ENCODE results near the gene SLC30A5. TPM values are rescaled to one million over a fixed set of nuclear protein-coding genes. Genes with fewer than 3 reads are reported as not detected.

The SLC30A5 gene
- polyA plus RNA-seq, 1 donor (not counting 4 experiments of a cell fraction or from before 2014, with no cell fraction given): 43.4 TPM

GRCh38 chr5:69049151-69049550 is 44.7 kb upstream of the SLC30A5 start:
- Histone ChIP-seq H2AFZ (ENCODE audit: control insufficient read depth, low read length) (no peak overlapping the region), H3K9ac (ENCODE audit: control insufficient read depth, extremely low read depth, insufficient read depth, low read length) (no peak overlapping the region), H3K4me3 (ENCODE audit: control insufficient read depth in 2 of 3, extremely low read depth in 1 of 3, insufficient read depth in 2 of 3, low read depth in 1 of 3, low read length in 3 of 3) (no peak overlapping the region), H3K9me1 (ENCODE audit: control insufficient read depth, extremely low read depth, insufficient read depth, low read length) (no peaks in the 10 kb centered on the region), H3K9me3 (ENCODE audit: control insufficient read depth, low read depth, low read length) (no peaks in the 10 kb centered on the region), H3K27me3 (ENCODE audit: control insufficient read depth, extremely low read depth, insufficient read depth, low read length) (no peaks in the 10 kb centered on the region), H4K20me1 (ENCODE audit: control insufficient read depth, extremely low read depth, insufficient read depth, low read length) (no peaks in the 10 kb centered on the region), H3K79me2 (ENCODE audit: control insufficient read depth, insufficient read depth, low read length) (no peaks in the 10 kb centered on the region), H3K4me1 (ENCODE audit: control insufficient read depth, extremely low read depth, insufficient read depth, low read length) (no peaks in the 10 kb centered on the region), H3K36me3 (ENCODE audit: control insufficient read depth in 2 of 2, extremely low read depth in 1 of 2, insufficient read depth in 2 of 2, low read length in 2 of 2) (no peaks in the 10 kb centered on the region), H3K4me2 (ENCODE audit: control insufficient read depth, extremely low read depth, insufficient read depth, low read depth, low read length) (no peak overlapping the region), H3K27ac (ENCODE audit: control insufficient read depth, insufficient read depth, low read length) (no peak overlapping the region)
- dilution Hi-C loops (cut with MboI; ENCODE audit: extremely low pct_ligation_motif_present, low sequenced_read_pairs): no loop called here
- DNase-seq (ENCODE audit: low read depth, low spot score) (no peak), FAIRE-seq (no peak)
- TF ChIP-seq EZH2 (IDR thresholded peaks at IDR 0.05; ENCODE audit: low read length) (no peak), CTCF (optimal IDR thresholded peaks at IDR 0.05 in 1 of 3, IDR thresholded peaks at IDR 0.05 in 1 of 3, conservative IDR thresholded peaks at IDR 0.05 in 1 of 3; ENCODE audit: extremely low read depth in 1 of 3, insufficient read depth in 2 of 3, low read length in 3 of 3) (no peak)

GRCh38 chr5:69049796-69050195 is 44.0 kb upstream of the SLC30A5 start:
- no peak overlapping the region for H3K4me2 ChIP-seq (ENCODE audit: control insufficient read depth, extremely low read depth, insufficient read depth, low read depth, low read length)
- H3K79me2 ChIP-seq (ENCODE audit: control insufficient read depth, insufficient read depth, low read length): no peaks in the 10 kb centered on the region
- TF ChIP-seq CTCF (optimal IDR thresholded peaks at IDR 0.05 in 1 of 3, IDR thresholded peaks at IDR 0.05 in 1 of 3, conservative IDR thresholded peaks at IDR 0.05 in 1 of 3; ENCODE audit: extremely low read depth in 1 of 3, insufficient read depth in 2 of 3, low read length in 3 of 3): no peak
- TF ChIP-seq EZH2 (IDR thresholded peaks at IDR 0.05; ENCODE audit: low read length): no peak
- DNase-seq (ENCODE audit: low read depth, low spot score) (no peak), FAIRE-seq (no peak)
- dilution Hi-C loops (cut with MboI; ENCODE audit: extremely low pct_ligation_motif_present, low sequenced_read_pairs): no loop called here
- H3K27me3 ChIP-seq (ENCODE audit: control insufficient read depth, extremely low read depth, insufficient read depth, low read length): no peaks in the 10 kb centered on the region
- no peaks in the 10 kb centered on the region for H3K9me3 ChIP-seq (ENCODE audit: control insufficient read depth, low read depth, low read length)
- no peaks in the 10 kb centered on the region for H4K20me1 ChIP-seq (ENCODE audit: control insufficient read depth, extremely low read depth, insufficient read depth, low read length)
- H3K9me1 ChIP-seq (ENCODE audit: control insufficient read depth, extremely low read depth, insufficient read depth, low read length): no peaks in the 10 kb centered on the region
- H3K27ac ChIP-seq (ENCODE audit: control insufficient read depth, insufficient read depth, low read length): no peak overlapping the region
- no peak overlapping the region for H3K9ac ChIP-seq (ENCODE audit: control insufficient read depth, extremely low read depth, insufficient read depth, low read length)
- no peak overlapping the region for H3K4me3 ChIP-seq (ENCODE audit: control insufficient read depth in 2 of 3, extremely low read depth in 1 of 3, insufficient read depth in 2 of 3, low read depth in 1 of 3, low read length in 3 of 3)
- H3K4me1 ChIP-seq (ENCODE audit: control insufficient read depth, extremely low read depth, insufficient read depth, low read length): no peaks in the 10 kb centered on the region
- no peaks in the 10 kb centered on the region for H3K36me3 ChIP-seq (ENCODE audit: control insufficient read depth in 2 of 2, extremely low read depth in 1 of 2, insufficient read depth in 2 of 2, low read length in 2 of 2)
- H2AFZ ChIP-seq (ENCODE audit: control insufficient read depth, low read length): no peak overlapping the region

Data from keratinocyte (primary cell).